Ishikawa (cell line): ENCODE measurements around the gene PRKN.

Experiments used
- CEBPB ChIP-seq: IDR thresholded peaks from 2 replicates; pipeline ENCODE4 v1.6.1; 2012
- CREB1 ChIP-seq: IDR thresholded peaks from 2 replicates; pipeline ENCODE4 v1.6.1; 2012; ENCODE audit warnings: low read depth
- EGR1 ChIP-seq: IDR thresholded peaks from 2 replicates; pipeline ENCODE4 v1.6.1; 2012
- EP300 ChIP-seq: IDR thresholded peaks from 2 replicates; pipeline ENCODE4 v1.6.1; 2012; ENCODE audit warnings: borderline replicate concordance
- FOXM1 ChIP-seq: IDR thresholded peaks from 2 replicates; pipeline ENCODE4 v1.6.1; 2012; ENCODE audit warnings: low read depth, borderline replicate concordance
- NFIC ChIP-seq: IDR thresholded peaks from 2 replicates; pipeline ENCODE4 v1.6.1; 2012
- RAD21 ChIP-seq: IDR thresholded peaks from 2 replicates; pipeline ENCODE4 v1.6.1; 2012; ENCODE audit warnings: low read depth
- TAF1 ChIP-seq: IDR thresholded peaks from 2 replicates; pipeline ENCODE4 v1.6.1; 2012; ENCODE audit warnings: low read depth, mild to moderate bottlenecking
- TCF12 ChIP-seq: IDR thresholded peaks from 2 replicates; pipeline ENCODE4 v1.6.1; 2012; ENCODE audit warnings: low read depth
- TEAD4 ChIP-seq: IDR thresholded peaks from 2 replicates; pipeline ENCODE4 v1.6.1; 2012
- YY1 ChIP-seq: IDR thresholded peaks from 2 replicates; pipeline ENCODE4 v1.6.1; 2012; ENCODE audit warnings: low read depth
- ZBTB7A ChIP-seq: IDR thresholded peaks from 2 replicates; pipeline ENCODE4 v1.6.1; 2012; ENCODE audit warnings: low read depth
- TF ChIP-seq, protein P1 (sequence below): IDR thresholded peaks from 2 replicates; pipeline ENCODE4 v1.6.1; 2012
- TF ChIP-seq, protein P2 (sequence below): IDR thresholded peaks from 2 replicates; pipeline ENCODE4 v1.6.1; 2012
- TF ChIP-seq, protein P3 (sequence below): IDR thresholded peaks from 2 replicates; pipeline ENCODE4 v1.6.1; 2012; ENCODE audit warnings: low read depth, mild to moderate bottlenecking

Gene PRKN

DNA sequence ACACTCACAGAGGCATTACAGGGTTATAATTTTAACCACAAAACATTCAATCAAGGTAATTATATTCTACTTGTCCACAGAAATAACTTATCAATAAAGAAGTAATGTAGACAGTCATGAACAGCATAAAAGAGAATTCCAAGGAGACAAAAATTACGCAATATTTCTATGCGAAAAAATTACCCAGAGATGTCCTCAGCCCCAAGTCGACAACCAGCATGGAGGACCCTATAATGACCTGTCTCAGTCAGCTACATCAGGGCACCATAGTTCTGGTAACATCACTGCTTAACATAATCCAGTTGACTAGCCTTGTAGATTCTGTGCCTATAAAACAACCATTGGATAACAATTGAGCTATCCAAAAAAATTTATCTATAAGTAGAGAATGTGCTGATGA, 579.8 kb downstream of the PRKN start:
- TF ChIP-seq TAF1 = no peak
- TF ChIP-seq, protein P1, sequence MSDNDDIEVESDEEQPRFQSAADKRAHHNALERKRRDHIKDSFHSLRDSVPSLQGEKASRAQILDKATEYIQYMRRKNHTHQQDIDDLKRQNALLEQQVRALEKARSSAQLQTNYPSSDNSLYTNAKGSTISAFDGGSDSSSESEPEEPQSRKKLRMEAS = no peak
- no peak for TF ChIP-seq NFIC
- TF ChIP-seq EP300 = no peak
- TF ChIP-seq CREB1 = no peak
- TF ChIP-seq, protein P2, sequence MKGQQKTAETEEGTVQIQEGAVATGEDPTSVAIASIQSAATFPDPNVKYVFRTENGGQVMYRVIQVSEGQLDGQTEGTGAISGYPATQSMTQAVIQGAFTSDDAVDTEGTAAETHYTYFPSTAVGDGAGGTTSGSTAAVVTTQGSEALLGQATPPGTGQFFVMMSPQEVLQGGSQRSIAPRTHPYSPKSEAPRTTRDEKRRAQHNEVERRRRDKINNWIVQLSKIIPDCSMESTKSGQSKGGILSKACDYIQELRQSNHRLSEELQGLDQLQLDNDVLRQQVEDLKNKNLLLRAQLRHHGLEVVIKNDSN = no peak
- no peak for TF ChIP-seq ZBTB7A
- no peak for TF ChIP-seq EGR1
- TF ChIP-seq, protein P3, sequence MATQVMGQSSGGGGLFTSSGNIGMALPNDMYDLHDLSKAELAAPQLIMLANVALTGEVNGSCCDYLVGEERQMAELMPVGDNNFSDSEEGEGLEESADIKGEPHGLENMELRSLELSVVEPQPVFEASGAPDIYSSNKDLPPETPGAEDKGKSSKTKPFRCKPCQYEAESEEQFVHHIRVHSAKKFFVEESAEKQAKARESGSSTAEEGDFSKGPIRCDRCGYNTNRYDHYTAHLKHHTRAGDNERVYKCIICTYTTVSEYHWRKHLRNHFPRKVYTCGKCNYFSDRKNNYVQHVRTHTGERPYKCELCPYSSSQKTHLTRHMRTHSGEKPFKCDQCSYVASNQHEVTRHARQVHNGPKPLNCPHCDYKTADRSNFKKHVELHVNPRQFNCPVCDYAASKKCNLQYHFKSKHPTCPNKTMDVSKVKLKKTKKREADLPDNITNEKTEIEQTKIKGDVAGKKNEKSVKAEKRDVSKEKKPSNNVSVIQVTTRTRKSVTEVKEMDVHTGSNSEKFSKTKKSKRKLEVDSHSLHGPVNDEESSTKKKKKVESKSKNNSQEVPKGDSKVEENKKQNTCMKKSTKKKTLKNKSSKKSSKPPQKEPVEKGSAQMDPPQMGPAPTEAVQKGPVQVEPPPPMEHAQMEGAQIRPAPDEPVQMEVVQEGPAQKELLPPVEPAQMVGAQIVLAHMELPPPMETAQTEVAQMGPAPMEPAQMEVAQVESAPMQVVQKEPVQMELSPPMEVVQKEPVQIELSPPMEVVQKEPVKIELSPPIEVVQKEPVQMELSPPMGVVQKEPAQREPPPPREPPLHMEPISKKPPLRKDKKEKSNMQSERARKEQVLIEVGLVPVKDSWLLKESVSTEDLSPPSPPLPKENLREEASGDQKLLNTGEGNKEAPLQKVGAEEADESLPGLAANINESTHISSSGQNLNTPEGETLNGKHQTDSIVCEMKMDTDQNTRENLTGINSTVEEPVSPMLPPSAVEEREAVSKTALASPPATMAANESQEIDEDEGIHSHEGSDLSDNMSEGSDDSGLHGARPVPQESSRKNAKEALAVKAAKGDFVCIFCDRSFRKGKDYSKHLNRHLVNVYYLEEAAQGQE = no peak
- no peak for TF ChIP-seq TEAD4

DNA sequence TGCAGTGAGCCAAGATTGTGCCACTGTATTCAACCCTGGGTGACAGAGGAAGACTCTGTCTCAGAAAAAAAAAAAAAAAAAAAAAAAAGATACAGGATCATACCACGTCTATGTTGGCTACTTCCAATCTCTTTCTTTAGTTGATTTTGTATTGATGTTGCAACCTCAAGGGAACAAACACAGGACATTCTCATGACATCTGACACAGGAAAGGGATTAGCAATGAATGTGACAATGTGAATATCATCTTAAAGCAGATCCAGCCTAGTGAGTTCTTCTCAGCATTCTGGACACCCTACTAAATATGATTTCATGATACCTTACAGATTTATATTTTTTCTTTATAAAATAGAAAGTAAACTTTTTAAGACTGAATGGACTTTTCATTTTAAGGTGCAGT, 580.3 kb downstream of the PRKN start:
- TF ChIP-seq TEAD4 (no peak), ZBTB7A (no peak), RAD21 (no peak), CEBPB (no peak), CREB1 (no peak)
- TF ChIP-seq, protein P2 = no peak

DNA sequence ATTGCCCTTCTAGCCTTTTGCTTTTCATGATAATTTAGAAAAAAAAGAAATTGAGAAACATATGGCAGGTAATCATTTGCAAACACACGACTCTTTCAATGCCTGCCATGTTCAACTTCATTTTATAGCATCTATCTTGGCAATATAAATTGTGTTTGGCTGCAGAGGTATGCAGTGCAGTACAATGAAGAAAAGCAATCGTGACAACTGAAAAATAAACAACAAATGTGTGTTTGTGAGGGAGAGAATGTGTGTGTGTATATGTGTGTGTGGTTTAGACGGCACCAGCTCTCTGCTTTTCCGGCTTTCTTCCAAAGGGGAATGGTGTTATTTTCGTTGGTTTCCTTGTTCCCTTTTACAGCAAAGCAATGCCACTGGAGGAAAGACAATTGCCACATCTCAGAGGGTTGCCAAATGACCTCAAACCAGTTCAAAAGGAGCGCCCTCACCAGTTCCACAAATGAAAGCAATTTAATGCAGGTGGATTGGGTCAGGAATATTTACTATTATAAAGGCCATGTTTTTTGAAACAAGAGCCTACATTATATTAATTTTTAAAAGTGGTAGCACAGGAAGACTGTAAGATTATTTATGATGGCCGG, 587.2 kb downstream of the PRKN start:
- TF ChIP-seq TEAD4 (no peak), EP300 (no peak), RAD21 (no peak), TAF1 (no peak), EGR1 (no peak)
- TF ChIP-seq, protein P2 = no peak

DNA sequence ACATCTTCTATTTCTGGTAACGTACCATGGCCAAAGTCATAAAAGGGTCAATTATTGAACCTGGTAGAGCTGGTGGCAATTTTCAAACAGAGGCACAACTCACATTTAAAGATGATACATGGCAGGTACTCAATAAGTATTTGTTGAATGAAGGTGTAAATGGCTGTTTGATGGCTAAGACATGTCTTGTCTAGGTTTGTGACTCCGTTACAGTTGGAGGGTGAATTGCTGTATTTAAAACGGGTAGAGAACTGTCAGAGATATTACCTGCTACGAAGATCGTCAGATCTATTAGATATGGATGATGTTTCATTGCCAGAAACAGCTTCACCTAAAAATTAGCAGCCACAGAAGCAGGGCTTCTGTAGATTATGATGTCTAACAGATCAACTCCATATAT, 601.9 kb downstream of the PRKN start:
- no peak for TF ChIP-seq EGR1
- no peak for TF ChIP-seq TEAD4
- TF ChIP-seq ZBTB7A = no peak
- TF ChIP-seq, protein P2 = no peak
- no peak for TF ChIP-seq FOXM1
- no peak for TF ChIP-seq EP300
- no peak for TF ChIP-seq NFIC
- TF ChIP-seq CEBPB = no peak
- no peak for TF ChIP-seq TCF12
- TF ChIP-seq YY1 = no peak
- TF ChIP-seq, protein P3 = no peak
- TF ChIP-seq, protein P1 = no peak
- TF ChIP-seq RAD21 = no peak
- no peak for TF ChIP-seq TAF1
- no peak for TF ChIP-seq CREB1

DNA sequence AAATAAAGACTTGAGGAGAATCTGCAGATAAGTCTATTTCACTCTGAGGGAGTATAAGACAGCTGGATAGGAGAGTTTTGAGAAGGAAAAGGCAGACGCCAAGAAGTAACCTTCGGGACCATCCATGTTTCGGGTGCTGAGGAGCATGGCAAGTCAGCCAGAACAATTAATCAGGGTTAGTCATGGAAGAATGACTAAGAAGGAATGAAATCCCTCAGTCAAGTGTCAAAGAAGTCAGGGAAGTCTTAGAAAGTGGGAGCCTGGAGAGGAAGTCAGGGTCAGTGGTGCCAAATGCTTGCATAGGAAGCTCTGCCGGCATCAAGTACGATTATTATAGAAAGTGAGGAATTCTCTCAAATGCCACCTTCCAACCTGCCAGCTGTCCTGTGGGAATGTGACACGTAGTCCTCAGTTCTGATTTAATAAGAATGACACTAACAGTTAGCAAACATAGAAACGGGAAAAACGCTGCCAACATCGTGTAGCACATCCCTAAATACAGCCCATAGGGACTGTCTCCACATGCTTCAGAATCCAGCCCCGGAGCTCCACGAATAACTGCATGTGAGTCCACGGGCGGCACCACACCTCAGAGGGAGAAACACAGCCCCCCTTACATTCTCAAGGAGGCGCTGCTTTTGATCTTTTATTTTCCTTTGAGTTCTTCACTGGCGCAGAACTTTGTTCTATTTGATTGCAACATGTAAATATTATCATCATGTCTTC, 602.7 kb downstream of the PRKN start:
- TF ChIP-seq ZBTB7A (no peak), RAD21 (no peak)
- TF ChIP-seq, protein P2 = no peak
